Ishikawa (cell line): ENCODE results near the gene RELT.

Experiments used
- EP300 ChIP-seq: IDR thresholded peaks from 2 replicates; pipeline ENCODE4 v1.6.1; 2012; ENCODE audit warnings: borderline replicate concordance
- FOXM1 ChIP-seq: IDR thresholded peaks from 2 replicates; pipeline ENCODE4 v1.6.1; 2012; ENCODE audit warnings: low read depth, borderline replicate concordance
- TF ChIP-seq, protein P1 (sequence below): IDR thresholded peaks from 2 replicates; pipeline ENCODE4 v1.6.1; 2012; ENCODE audit warnings: low read depth, mild to moderate bottlenecking

DNA sequence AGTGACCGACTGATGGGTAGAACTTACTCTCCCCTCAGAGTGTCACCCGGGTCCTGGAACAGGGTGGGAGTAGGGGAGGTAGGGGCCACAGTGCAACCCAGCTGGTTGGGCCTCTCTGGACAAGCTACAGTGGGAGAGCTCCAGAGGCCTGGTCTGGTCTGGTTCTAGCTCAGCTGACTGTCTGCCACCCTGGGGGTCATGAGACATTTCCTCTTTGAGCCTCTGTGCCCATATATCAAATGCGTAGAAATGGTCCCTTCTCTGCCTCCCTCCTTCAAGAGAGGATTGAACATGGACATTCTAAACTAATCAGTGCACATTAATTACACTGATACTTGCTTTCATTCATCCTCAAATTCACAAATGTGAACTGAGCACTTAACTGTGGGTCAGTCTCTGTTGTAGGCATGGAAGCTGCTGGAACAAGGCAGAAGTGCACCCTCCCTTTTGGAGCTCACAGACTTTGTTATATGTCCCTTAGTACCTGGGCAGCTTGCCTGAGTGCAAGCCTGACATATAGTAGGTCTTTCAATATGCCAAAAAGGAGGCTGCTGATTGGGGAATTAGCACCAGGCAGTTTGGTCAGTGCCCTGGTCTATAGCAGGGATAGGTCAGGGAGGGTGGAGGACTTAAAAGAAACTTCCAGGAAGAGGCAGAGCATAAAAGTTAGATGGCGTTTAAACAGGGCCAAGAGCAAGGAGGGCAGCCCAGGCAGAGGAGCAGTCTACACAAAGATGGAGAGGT lies 42.4 kb upstream of the RELT start:
- TF ChIP-seq FOXM1, result no peak
- no peak for TF ChIP-seq EP300
- TF ChIP-seq, protein P1, sequence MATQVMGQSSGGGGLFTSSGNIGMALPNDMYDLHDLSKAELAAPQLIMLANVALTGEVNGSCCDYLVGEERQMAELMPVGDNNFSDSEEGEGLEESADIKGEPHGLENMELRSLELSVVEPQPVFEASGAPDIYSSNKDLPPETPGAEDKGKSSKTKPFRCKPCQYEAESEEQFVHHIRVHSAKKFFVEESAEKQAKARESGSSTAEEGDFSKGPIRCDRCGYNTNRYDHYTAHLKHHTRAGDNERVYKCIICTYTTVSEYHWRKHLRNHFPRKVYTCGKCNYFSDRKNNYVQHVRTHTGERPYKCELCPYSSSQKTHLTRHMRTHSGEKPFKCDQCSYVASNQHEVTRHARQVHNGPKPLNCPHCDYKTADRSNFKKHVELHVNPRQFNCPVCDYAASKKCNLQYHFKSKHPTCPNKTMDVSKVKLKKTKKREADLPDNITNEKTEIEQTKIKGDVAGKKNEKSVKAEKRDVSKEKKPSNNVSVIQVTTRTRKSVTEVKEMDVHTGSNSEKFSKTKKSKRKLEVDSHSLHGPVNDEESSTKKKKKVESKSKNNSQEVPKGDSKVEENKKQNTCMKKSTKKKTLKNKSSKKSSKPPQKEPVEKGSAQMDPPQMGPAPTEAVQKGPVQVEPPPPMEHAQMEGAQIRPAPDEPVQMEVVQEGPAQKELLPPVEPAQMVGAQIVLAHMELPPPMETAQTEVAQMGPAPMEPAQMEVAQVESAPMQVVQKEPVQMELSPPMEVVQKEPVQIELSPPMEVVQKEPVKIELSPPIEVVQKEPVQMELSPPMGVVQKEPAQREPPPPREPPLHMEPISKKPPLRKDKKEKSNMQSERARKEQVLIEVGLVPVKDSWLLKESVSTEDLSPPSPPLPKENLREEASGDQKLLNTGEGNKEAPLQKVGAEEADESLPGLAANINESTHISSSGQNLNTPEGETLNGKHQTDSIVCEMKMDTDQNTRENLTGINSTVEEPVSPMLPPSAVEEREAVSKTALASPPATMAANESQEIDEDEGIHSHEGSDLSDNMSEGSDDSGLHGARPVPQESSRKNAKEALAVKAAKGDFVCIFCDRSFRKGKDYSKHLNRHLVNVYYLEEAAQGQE, result no peak
